ENCODE data around the gene MPDZ. TPM values are rescaled to one million over a fixed set of nuclear protein-coding genes. Genes with fewer than 3 reads are reported as not detected.
A peak's percentile ranks its signal among the peaks of the same experiment; 100 is the strongest.

Gene MPDZ
- total and polyA plus RNA-seq, 2 experiments from 2014 or later: 33.0 to 43.1 TPM

DNA sequence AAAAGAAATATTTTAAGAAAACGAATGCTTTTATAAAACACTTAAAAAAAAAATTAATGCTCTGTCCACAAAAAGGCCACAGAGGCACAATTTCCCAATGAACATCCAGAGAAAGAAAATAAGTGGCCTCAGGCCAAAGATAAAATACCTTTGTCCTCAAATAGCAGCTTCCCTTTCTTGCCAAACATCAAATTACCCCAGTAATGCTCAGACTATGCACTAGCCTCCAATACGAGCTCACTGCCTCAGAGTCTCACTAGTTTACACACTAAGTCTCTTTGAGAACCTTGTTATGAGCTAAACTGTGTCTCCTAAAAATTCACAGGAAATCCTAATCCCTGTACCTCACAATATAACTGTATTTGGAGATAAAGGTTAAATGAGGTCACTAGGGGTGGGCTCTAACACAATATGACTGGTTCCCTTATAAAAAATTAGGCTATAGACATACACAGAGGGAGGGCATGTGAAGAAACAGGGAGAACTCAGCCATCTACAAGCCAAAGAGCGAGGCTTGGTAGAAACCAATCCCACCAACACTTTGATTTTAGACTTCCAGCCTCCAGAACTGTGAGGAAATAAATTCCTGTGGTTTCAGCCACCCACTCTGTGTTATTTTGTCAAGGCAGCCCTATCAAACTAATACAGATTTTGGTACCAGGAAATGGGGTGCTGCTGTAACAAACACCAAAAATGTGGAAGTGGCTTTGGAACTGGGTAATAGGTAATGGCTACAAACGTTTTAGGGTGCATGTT lies 4.4 kb downstream of the MPDZ start:
- Mint-ChIP-seq H3K27ac (no peak overlapping the region), H3K36me3 (ENCODE audit: low read depth) (no peaks in the 10 kb centered on the region), H3K4me1 (peaks cover 33% of the 10 kb centered on the region), H3K9me3 (no peaks in the 10 kb centered on the region), H3K27me3 (ENCODE audit: insufficient read depth, low read depth, poor library complexity) (peaks cover 6% of the 10 kb centered on the region), H3K4me3 (no peak overlapping the region)
- ATAC-seq: no peak
- Histone ChIP-seq H3K4me1 (ENCODE audit: insufficient read depth) (peaks cover 60% of the 10 kb centered on the region), H3K4me3 (no peak overlapping the region), H3K27me3 (ENCODE audit: insufficient read depth) (no peaks in the 10 kb centered on the region), H4K20me1 (replicated peaks; ENCODE audit: insufficient read depth) (peaks cover 3% of the 10 kb centered on the region; the same call in 1 of the 2 replicates), H3F3A (replicated peaks; ENCODE audit: low read depth) (no peaks in the 10 kb centered on the region), H2AFZ (no peak overlapping the region), H3K79me2 (replicated peaks; ENCODE audit: insufficient read depth) (peaks cover 81% of the 10 kb centered on the region), H3K27ac (ENCODE audit: low read depth) (no peak overlapping the region), H3K9me2 (ENCODE audit: insufficient read depth) (no peaks in the 10 kb centered on the region), H3K36me3 (ENCODE audit: insufficient read depth) (no peaks in the 10 kb centered on the region), H3K4me2 (no peak overlapping the region)
- DNase-seq (ENCODE audit: low spot score): peak; percentile 21
- no peak for TF ChIP-seq CREB1 (CRISPR knock-in tag; IDR thresholded peaks at IDR 0.05; ENCODE audit: low read depth)
- TF ChIP-seq EZH2phosphoT487 (IDR thresholded peaks at IDR 0.05; ENCODE audit: unreplicated experiment): no peak
- no peak for TF ChIP-seq STAT1 (IDR thresholded peaks at IDR 0.05; ENCODE audit: unreplicated experiment)

DNA sequence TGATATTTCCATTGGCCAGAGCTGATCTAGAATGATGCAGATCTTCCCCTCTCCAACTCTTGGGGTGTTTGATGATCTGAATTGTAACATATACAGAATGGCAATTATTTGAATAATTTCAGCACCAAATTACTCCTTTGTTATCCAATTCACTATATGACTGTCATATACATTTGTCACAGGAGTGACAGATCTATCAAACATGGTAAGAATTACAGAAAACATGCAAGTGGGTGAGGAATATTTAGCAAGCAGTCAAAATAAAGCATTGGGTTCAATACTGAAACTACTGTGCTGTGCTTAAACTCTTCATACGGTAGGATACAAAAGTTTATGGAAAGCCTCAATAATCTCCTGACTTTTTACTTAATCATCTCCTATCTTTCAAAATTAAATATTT lies 8.8 kb downstream of the MPDZ start:
- Histone ChIP-seq H3K4me1 (ENCODE audit: insufficient read depth) (peaks cover 75% of the 10 kb centered on the region), H3K79me2 (replicated peaks; ENCODE audit: insufficient read depth) (peaks cover 100% of the 10 kb centered on the region), H2AFZ (no peak overlapping the region), H4K20me1 (replicated peaks; ENCODE audit: insufficient read depth) (peaks cover 23% of the 10 kb centered on the region), H3F3A (replicated peaks; ENCODE audit: low read depth) (no peaks in the 10 kb centered on the region), H3K4me3 (no peak overlapping the region), H3K27me3 (ENCODE audit: insufficient read depth) (no peaks in the 10 kb centered on the region), H3K4me2 (no peak overlapping the region), H3K36me3 (ENCODE audit: insufficient read depth) (no peaks in the 10 kb centered on the region), H3K27ac (ENCODE audit: low read depth) (no peak overlapping the region), H3K9me2 (ENCODE audit: insufficient read depth) (no peaks in the 10 kb centered on the region)
- Mint-ChIP-seq H3K36me3 (ENCODE audit: low read depth) (no peaks in the 10 kb centered on the region), H3K27ac (no peak overlapping the region), H3K9me3 (no peaks in the 10 kb centered on the region), H3K4me3 (no peak overlapping the region), H3K4me1 (peaks cover 52% of the 10 kb centered on the region), H3K27me3 (ENCODE audit: insufficient read depth, low read depth, poor library complexity) (no peaks in the 10 kb centered on the region)
- DNase-seq (ENCODE audit: low spot score) (no peak), ATAC-seq (no peak)
- TF ChIP-seq ZNF114 (CRISPR knock-in tag; IDR thresholded peaks at IDR 0.05) (no peak), STAT1 (IDR thresholded peaks at IDR 0.05; ENCODE audit: unreplicated experiment) (no peak), CREB1 (CRISPR knock-in tag; IDR thresholded peaks at IDR 0.05; ENCODE audit: low read depth) (no peak), EZH2 (IDR thresholded peaks at IDR 0.05; ENCODE audit: low read depth, unreplicated experiment) (no peak), POLR2AphosphoS5 (IDR thresholded peaks at IDR 0.05; ENCODE audit: low read depth) (no peak)
- TF ChIP-seq, protein P1, sequence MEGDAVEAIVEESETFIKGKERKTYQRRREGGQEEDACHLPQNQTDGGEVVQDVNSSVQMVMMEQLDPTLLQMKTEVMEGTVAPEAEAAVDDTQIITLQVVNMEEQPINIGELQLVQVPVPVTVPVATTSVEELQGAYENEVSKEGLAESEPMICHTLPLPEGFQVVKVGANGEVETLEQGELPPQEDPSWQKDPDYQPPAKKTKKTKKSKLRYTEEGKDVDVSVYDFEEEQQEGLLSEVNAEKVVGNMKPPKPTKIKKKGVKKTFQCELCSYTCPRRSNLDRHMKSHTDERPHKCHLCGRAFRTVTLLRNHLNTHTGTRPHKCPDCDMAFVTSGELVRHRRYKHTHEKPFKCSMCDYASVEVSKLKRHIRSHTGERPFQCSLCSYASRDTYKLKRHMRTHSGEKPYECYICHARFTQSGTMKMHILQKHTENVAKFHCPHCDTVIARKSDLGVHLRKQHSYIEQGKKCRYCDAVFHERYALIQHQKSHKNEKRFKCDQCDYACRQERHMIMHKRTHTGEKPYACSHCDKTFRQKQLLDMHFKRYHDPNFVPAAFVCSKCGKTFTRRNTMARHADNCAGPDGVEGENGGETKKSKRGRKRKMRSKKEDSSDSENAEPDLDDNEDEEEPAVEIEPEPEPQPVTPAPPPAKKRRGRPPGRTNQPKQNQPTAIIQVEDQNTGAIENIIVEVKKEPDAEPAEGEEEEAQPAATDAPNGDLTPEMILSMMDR (conservative IDR thresholded peaks at IDR 0.05; ENCODE audit: low read depth in 2 of 2): no peak
- TF ChIP-seq, protein P2, sequence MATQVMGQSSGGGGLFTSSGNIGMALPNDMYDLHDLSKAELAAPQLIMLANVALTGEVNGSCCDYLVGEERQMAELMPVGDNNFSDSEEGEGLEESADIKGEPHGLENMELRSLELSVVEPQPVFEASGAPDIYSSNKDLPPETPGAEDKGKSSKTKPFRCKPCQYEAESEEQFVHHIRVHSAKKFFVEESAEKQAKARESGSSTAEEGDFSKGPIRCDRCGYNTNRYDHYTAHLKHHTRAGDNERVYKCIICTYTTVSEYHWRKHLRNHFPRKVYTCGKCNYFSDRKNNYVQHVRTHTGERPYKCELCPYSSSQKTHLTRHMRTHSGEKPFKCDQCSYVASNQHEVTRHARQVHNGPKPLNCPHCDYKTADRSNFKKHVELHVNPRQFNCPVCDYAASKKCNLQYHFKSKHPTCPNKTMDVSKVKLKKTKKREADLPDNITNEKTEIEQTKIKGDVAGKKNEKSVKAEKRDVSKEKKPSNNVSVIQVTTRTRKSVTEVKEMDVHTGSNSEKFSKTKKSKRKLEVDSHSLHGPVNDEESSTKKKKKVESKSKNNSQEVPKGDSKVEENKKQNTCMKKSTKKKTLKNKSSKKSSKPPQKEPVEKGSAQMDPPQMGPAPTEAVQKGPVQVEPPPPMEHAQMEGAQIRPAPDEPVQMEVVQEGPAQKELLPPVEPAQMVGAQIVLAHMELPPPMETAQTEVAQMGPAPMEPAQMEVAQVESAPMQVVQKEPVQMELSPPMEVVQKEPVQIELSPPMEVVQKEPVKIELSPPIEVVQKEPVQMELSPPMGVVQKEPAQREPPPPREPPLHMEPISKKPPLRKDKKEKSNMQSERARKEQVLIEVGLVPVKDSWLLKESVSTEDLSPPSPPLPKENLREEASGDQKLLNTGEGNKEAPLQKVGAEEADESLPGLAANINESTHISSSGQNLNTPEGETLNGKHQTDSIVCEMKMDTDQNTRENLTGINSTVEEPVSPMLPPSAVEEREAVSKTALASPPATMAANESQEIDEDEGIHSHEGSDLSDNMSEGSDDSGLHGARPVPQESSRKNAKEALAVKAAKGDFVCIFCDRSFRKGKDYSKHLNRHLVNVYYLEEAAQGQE (IDR thresholded peaks at IDR 0.05; ENCODE audit: unreplicated experiment): no peak
- TF ChIP-seq, protein P3, sequence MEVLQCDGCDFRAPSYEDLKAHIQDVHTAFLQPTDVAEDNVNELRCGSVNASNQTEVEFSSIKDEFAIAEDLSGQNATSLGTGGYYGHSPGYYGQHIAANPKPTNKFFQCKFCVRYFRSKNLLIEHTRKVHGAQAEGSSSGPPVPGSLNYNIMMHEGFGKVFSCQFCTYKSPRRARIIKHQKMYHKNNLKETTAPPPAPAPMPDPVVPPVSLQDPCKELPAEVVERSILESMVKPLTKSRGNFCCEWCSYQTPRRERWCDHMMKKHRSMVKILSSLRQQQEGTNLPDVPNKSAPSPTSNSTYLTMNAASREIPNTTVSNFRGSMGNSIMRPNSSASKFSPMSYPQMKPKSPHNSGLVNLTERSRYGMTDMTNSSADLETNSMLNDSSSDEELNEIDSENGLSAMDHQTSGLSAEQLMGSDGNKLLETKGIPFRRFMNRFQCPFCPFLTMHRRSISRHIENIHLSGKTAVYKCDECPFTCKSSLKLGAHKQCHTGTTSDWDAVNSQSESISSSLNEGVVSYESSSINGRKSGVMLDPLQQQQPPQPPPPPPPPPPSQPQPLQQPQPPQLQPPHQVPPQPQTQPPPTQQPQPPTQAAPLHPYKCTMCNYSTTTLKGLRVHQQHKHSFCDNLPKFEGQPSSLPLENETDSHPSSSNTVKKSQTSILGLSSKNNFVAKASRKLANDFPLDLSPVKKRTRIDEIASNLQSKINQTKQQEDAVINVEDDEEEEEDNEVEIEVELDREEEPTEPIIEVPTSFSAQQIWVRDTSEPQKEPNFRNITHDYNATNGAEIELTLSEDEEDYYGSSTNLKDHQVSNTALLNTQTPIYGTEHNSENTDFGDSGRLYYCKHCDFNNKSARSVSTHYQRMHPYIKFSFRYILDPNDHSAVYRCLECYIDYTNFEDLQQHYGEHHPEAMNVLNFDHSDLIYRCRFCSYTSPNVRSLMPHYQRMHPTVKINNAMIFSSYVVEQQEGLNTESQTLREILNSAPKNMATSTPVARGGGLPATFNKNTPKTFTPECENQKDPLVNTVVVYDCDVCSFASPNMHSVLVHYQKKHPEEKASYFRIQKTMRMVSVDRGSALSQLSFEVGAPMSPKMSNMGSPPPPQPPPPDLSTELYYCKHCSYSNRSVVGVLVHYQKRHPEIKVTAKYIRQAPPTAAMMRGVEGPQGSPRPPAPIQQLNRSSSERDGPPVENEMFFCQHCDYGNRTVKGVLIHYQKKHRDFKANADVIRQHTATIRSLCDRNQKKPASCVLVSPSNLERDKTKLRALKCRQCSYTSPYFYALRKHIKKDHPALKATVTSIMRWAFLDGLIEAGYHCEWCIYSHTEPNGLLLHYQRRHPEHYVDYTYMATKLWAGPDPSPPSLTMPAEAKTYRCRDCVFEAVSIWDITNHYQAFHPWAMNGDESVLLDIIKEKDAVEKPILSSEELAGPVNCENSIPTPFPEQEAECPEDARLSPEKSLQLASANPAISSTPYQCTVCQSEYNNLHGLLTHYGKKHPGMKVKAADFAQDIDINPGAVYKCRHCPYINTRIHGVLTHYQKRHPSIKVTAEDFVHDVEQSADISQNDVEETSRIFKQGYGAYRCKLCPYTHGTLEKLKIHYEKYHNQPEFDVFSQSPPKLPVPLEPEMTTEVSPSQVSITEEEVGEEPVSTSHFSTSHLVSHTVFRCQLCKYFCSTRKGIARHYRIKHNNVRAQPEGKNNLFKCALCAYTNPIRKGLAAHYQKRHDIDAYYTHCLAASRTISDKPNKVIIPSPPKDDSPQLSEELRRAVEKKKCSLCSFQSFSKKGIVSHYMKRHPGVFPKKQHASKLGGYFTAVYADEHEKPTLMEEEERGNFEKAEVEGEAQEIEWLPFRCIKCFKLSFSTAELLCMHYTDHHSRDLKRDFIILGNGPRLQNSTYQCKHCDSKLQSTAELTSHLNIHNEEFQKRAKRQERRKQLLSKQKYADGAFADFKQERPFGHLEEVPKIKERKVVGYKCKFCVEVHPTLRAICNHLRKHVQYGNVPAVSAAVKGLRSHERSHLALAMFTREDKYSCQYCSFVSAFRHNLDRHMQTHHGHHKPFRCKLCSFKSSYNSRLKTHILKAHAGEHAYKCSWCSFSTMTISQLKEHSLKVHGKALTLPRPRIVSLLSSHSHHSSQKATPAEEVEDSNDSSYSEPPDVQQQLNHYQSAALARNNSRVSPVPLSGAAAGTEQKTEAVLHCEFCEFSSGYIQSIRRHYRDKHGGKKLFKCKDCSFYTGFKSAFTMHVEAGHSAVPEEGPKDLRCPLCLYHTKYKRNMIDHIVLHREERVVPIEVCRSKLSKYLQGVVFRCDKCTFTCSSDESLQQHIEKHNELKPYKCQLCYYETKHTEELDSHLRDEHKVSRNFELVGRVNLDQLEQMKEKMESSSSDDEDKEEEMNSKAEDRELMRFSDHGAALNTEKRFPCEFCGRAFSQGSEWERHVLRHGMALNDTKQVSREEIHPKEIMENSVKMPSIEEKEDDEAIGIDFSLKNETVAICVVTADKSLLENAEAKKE (CRISPR knock-in tag; IDR thresholded peaks at IDR 0.05): no peak

Measured in GM23338 (cell line).